ENCODE results near the gene MPDU1. TPM values are rescaled to one million over a fixed set of nuclear protein-coding genes. Genes with fewer than 3 reads are reported as not detected.
A peak's percentile ranks its signal among the peaks of the same experiment; 100 is the strongest.

MPDU1 gene
- total RNA-seq, 2 donors from 2014 or later = 24.7 to 31.2 TPM

- intact Hi-C loops (cut with DNase I) = loop anchor here in 1 of 2 donors (10.0 kb wide), 1 partner anchor 1367 kb away; no protein-coding TSS in a partner anchor
- DNase-seq (ENCODE audit: low spot score) = no peak
These were observed 6.1 kb upstream of the MPDU1 start for GRCh38 chr17:7577327-7578199.

- intact Hi-C loops (cut with DNase I) = loop anchor here in 1 of 2 donors (10.0 kb wide), 1 partner anchor 1366 kb away; no protein-coding TSS in a partner anchor
These were observed 4.4 kb upstream of the MPDU1 start, which contains the start of gene CD68 for GRCh38 chr17:7579001-7579833. TSS of gene CD68 (plus strand) at chr17:7579638. CDS start at chr17:7579678, 40 bp downstream.

GRCh38 chr17:7579834-7580603 is 3.6 kb upstream of the MPDU1 start:
- intact Hi-C loops (cut with DNase I) = loop anchor here in 1 of 2 donors (10.0 kb wide), 1 partner anchor 1365 kb away; no protein-coding TSS in a partner anchor
- no peak for DNase-seq (ENCODE audit: low spot score)

More at GRCh38 chr17:7579001-7579833, 4.4 kb upstream of the MPDU1 start, which contains the start of gene CD68:
- peak; percentile 92 for DNase-seq (ENCODE audit: low spot score)

GRCh38 chr17:7580604-7581575 is 2.8 kb upstream of the MPDU1 start:
- DNase-seq (ENCODE audit: low spot score) = no peak
- intact Hi-C loops (cut with DNase I) = no loop called here

- peak; percentile 84 for DNase-seq (ENCODE audit: low spot score)
- intact Hi-C loops (cut with DNase I) = no loop called here
These were observed 1.0 kb upstream of the MPDU1 start for GRCh38 chr17:7582396-7583252.

- intact Hi-C loops (cut with DNase I) = no loop called here
- peak; percentile 62 for DNase-seq (ENCODE audit: low spot score)
These were observed 3.2 kb downstream of the MPDU1 start for GRCh38 chr17:7586673-7587419.

- intact Hi-C loops (cut with DNase I) = no loop called here
- DNase-seq (ENCODE audit: low spot score) = peak; percentile 85
These were observed 3.9 kb downstream of the MPDU1 start for GRCh38 chr17:7587420-7588151.

GRCh38 chr17:7588553-7589203 is 5.0 kb downstream of the MPDU1 start:
- intact Hi-C loops (cut with DNase I) = no loop called here
- no peak for DNase-seq (ENCODE audit: low spot score)

GRCh38 chr17:7589204-7589868 is 5.7 kb downstream of the MPDU1 start:
- peak; percentile 96 for DNase-seq (ENCODE audit: low spot score)
- intact Hi-C loops (cut with DNase I) = no loop called here

- intact Hi-C loops (cut with DNase I) = loop anchor here in 1 of 2 donors (2.0 kb wide), 1 partner anchor 17 kb away; no protein-coding TSS in a partner anchor
- DNase-seq (ENCODE audit: low spot score) = peak; percentile 77
These were observed 6.4 kb downstream of the MPDU1 start, which contains the start of gene SOX15 for GRCh38 chr17:7589891-7590691. TSS of gene SOX15 (minus strand) at chr17:7590094. CDS start at chr17:7589676, 418 bp downstream.

- intact Hi-C loops (cut with DNase I) = loop anchor here in 1 of 2 donors (2.0 kb wide), 1 partner anchor 16 kb away; no protein-coding TSS in a partner anchor
These were observed 7.1 kb downstream of the MPDU1 start for GRCh38 chr17:7590743-7591142.

GRCh38 chr17:7591596-7591995 is 7.9 kb downstream of the MPDU1 start:
- DNase-seq (ENCODE audit: low spot score) = peak; percentile 66
- intact Hi-C loops (cut with DNase I) = loop anchor here in 1 of 2 donors (2.0 kb wide), 1 partner anchor 15 kb away; no protein-coding TSS in a partner anchor

More at GRCh38 chr17:7590743-7591142, 7.1 kb downstream of the MPDU1 start:
- DNase-seq (ENCODE audit: low spot score) = peak; percentile 75

- intact Hi-C loops (cut with DNase I) = no loop called here
- peak; percentile 58 for DNase-seq (ENCODE audit: low spot score)
These were observed 8.9 kb downstream of the MPDU1 start for GRCh38 chr17:7592422-7593021.

All from posterior vena cava (tissue), 2 donors.